Measurements from ENCODE around the gene ADAMTS2. TPM values are rescaled to one million over a fixed set of nuclear protein-coding genes. Genes with fewer than 3 reads are reported as not detected.
A peak's percentile ranks its signal among the peaks of the same experiment; 100 is the strongest.

The ADAMTS2 gene
- total and polyA plus RNA-seq, 4 experiments from 2014 or later, result 0.07 TPM; not detected in 3

DNA sequence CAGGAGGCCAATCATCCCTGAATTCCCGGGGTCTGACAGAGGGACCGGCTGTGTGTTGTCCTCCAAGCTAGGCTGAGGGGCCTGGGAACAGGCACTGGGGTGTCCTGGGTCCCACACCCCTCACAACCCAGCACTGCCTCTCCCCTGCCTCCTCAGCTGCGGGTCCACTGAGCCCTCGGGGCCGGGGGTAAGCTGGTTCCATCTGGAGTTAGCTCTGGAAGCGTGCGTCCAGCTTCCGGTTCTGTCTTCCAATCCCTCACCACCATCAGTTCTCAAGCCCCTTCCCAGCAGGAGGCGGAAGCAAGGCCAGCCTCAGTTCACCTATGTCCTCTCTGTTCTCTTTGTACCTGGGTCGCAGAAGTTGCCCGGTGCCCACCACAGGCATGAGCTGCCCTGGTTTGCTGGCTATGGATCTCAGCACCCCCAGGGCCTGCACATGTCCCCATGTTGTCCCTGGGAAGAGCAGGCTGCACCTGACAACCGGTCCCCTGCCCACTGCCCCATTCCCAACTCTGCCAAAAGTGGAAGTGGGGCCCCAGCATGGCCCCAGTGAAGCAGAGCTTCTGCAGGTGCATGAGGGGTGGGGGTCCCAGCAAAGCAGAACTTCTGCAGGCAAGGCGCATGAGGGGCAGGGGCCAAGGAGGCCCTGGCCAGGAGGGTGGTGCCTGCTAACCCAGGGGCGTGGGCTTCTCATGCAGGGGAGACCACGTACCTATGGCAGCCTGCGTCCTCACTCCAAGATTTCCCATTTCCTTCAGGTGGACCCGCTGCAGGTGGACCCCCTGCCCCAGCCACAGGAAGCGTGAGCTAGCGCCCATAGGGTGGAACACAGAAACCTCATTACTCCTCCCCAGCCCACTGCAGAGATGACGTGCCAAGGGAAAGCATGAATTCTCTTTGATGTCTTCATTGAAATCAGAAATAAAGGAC lies 173.2 kb downstream of the ADAMTS2 start:
- Histone ChIP-seq H3K4me3 (ENCODE audit: low read length in 2 of 2) (no peak overlapping the region), H3K36me3 (ENCODE audit: insufficient read depth, low read length) (no peaks in the 10 kb centered on the region), H3K9me3 (ENCODE audit: control insufficient read depth in 1 of 2, low read length in 2 of 2) (no peaks in the 10 kb centered on the region), H3K27ac (ENCODE audit: low read depth, low read length) (no peak overlapping the region), H3K4me1 (ENCODE audit: insufficient read depth, low read length) (peaks cover 4% of the 10 kb centered on the region), H3K27me3 (ENCODE audit: insufficient read depth, low read length) (no peaks in the 10 kb centered on the region)
- H3K36me3 Mint-ChIP-seq, result no peaks in the 10 kb centered on the region
- H3K4me1 Mint-ChIP-seq, result peaks cover 0 to 8% (median 1%) of the 10 kb centered on the region in 4 donors
- ChIA-PET CTCF (ENCODE audit: partially characterized antibody) (no interaction called here), POLR2A (ENCODE audit: partially characterized antibody) (no interaction called here)
- peaks cover 9 to 13% of the 10 kb centered on the region in 2 donors for H3K27me3 Mint-ChIP-seq
- H3K27ac Mint-ChIP-seq, result no peak overlapping the region
- H3K4me3 Mint-ChIP-seq, result no peak overlapping the region
- peaks cover 0 to 7% (median 2%) of the 10 kb centered on the region in 8 donors for H3K9me3 Mint-ChIP-seq
- intact Hi-C loops (cut with micrococcal nuclease), result no loop called here
- DNase-seq, result no peak

DNA sequence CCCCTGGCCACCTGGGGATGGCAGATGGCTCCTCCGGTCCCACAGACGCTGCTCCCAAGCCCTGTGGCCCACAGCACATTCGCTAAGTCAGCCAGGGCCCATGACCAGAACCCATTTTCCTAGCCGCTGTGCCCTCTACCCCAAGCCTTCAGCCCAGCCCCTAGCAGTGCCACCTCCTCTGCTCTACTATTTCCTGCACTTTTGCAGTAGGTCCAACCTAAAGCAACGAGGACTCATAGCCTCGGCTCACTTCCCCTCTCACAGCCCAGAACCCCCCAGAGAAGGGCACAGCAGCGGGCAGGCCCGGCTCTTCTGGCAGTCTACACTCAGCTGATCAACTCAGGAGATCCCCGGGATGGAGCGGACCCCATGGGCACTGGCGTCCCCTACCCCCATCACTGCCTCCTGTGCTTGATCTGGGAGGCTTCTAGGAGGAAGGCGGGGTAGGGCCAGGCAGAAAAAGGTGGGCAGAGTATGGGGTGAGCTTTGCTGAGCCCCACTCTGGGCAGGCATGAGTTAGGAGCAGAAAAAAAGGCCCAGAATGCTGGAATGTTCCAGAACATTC lies 173.9 kb downstream of the ADAMTS2 start:
- no peaks in the 10 kb centered on the region for H3K27me3 ChIP-seq (ENCODE audit: insufficient read depth, low read length)
- H3K36me3 ChIP-seq (ENCODE audit: insufficient read depth, low read length), result no peaks in the 10 kb centered on the region
- CTCF ChIA-PET (ENCODE audit: partially characterized antibody), result no interaction called here
- H3K36me3 Mint-ChIP-seq, result no peaks in the 10 kb centered on the region
- POLR2A ChIA-PET (ENCODE audit: partially characterized antibody), result no interaction called here
- DNase-seq, result no peak
- peaks cover 0 to 8% (median 1%) of the 10 kb centered on the region in 4 donors for H3K4me1 Mint-ChIP-seq
- no peak overlapping the region for H3K27ac ChIP-seq (ENCODE audit: low read depth, low read length)
- peaks cover 4 to 12% of the 10 kb centered on the region in 2 donors for H3K27me3 Mint-ChIP-seq
- no peak overlapping the region for H3K4me3 ChIP-seq (ENCODE audit: low read length in 2 of 2)
- peaks cover 4% of the 10 kb centered on the region for H3K4me1 ChIP-seq (ENCODE audit: insufficient read depth, low read length)
- no peaks in the 10 kb centered on the region for H3K9me3 ChIP-seq (ENCODE audit: control insufficient read depth in 1 of 2, low read length in 2 of 2)
- no peak overlapping the region for H3K27ac Mint-ChIP-seq
- H3K4me3 Mint-ChIP-seq, result no peak overlapping the region
- intact Hi-C loops (cut with micrococcal nuclease), result no loop called here
- peaks cover 0 to 7% (median 2%) of the 10 kb centered on the region in 8 donors for H3K9me3 Mint-ChIP-seq

DNA sequence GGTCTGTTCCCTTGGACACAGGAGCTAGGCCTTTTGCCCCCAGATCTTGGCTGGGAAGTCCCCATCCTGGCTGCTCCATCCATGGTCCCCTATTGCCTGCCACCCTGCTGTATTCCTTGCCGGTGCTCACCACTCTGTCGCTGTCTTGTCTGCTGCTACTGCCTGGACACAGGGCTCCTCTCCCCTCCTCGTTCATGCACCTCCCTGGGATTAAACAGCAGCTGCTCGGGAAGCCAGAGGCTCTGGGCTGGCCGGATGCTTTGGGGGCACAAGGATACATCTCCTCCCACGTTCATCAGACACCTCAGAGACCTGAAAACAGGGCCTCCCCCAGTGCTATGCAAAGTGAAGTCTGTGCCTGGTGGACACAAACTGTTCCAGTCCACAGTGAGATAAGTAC lies 174.7 kb downstream of the ADAMTS2 start:
- H3K27ac ChIP-seq (ENCODE audit: low read depth, low read length), result no peak overlapping the region
- H3K4me1 Mint-ChIP-seq, result peaks cover 0 to 8% (median 1%) of the 10 kb centered on the region in 4 donors
- no peaks in the 10 kb centered on the region for H3K36me3 ChIP-seq (ENCODE audit: insufficient read depth, low read length)
- no peaks in the 10 kb centered on the region for H3K9me3 ChIP-seq (ENCODE audit: control insufficient read depth in 1 of 2, low read length in 2 of 2)
- H3K27me3 ChIP-seq (ENCODE audit: insufficient read depth, low read length), result no peaks in the 10 kb centered on the region
- no peak overlapping the region for H3K27ac Mint-ChIP-seq
- POLR2A ChIA-PET (ENCODE audit: partially characterized antibody), result no interaction called here
- CTCF ChIA-PET (ENCODE audit: partially characterized antibody), result interaction anchor here (1.8 kb wide), 1 partner anchor 323 kb away, joined by 5 read pairs; no protein-coding TSS in a partner anchor
- peaks cover 4% of the 10 kb centered on the region for H3K4me1 ChIP-seq (ENCODE audit: insufficient read depth, low read length)
- no peak overlapping the region for H3K4me3 ChIP-seq (ENCODE audit: low read length in 2 of 2)
- no peak for DNase-seq
- no peak overlapping the region for H3K4me3 Mint-ChIP-seq
- H3K27me3 Mint-ChIP-seq, result peaks cover 4 to 10% of the 10 kb centered on the region in 2 donors
- H3K9me3 Mint-ChIP-seq, result peaks cover 0 to 7% (median 2%) of the 10 kb centered on the region in 8 donors
- intact Hi-C loops (cut with micrococcal nuclease), result no loop called here
- H3K36me3 Mint-ChIP-seq, result no peaks in the 10 kb centered on the region

DNA sequence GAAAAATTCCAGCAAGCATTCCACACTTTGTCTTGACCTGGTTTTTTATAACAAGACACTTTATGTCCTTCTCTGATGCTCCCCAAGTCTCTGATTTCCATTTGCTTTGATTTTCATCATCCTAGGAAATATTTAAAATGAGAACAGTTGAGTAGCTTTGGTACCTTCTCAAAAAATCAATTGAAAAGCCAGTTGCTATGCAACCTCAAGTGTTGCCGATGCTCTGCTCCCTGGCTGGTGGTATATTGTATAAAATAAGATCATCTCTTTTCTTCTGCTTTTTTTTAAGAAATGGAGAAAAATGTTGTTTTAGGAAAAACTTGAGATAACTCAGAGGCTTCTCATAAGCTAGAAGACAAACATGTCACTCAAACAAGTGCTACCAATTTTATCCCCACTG lies 175.4 kb downstream of the ADAMTS2 start:
- Mint-ChIP-seq H3K4me1 (peaks cover 0 to 8% (median 1%) of the 10 kb centered on the region in 4 donors), H3K4me3 (peak overlapping the region in 1 of 8 donors; percentile 17), H3K27me3 (peaks cover 4 to 10% of the 10 kb centered on the region in 2 donors), H3K9me3 (peaks cover 0 to 7% (median 2%) of the 10 kb centered on the region in 8 donors), H3K27ac (no peak overlapping the region), H3K36me3 (no peaks in the 10 kb centered on the region)
- intact Hi-C loops (cut with micrococcal nuclease), result no loop called here
- H3K36me3 ChIP-seq (ENCODE audit: insufficient read depth, low read length), result no peaks in the 10 kb centered on the region
- H3K4me1 ChIP-seq (ENCODE audit: insufficient read depth, low read length), result peaks cover 4% of the 10 kb centered on the region
- no peak overlapping the region for H3K4me3 ChIP-seq (ENCODE audit: low read length in 2 of 2)
- POLR2A ChIA-PET (ENCODE audit: partially characterized antibody), result no interaction called here
- H3K9me3 ChIP-seq (ENCODE audit: control insufficient read depth in 1 of 2, low read length in 2 of 2), result no peaks in the 10 kb centered on the region
- H3K27me3 ChIP-seq (ENCODE audit: insufficient read depth, low read length), result no peaks in the 10 kb centered on the region
- no peak for DNase-seq
- no peak overlapping the region for H3K27ac ChIP-seq (ENCODE audit: low read depth, low read length)
- CTCF ChIA-PET (ENCODE audit: partially characterized antibody), result interaction anchor here (1.8 kb wide), 1 partner anchor 324 kb away, joined by 5 read pairs; no protein-coding TSS in a partner anchor

- H3K9me3 ChIP-seq (ENCODE audit: control insufficient read depth in 1 of 2, low read length in 2 of 2), result no peaks in the 10 kb centered on the region
- no peak for DNase-seq
- no peak overlapping the region for H3K27ac ChIP-seq (ENCODE audit: low read depth, low read length)
- CTCF ChIA-PET (ENCODE audit: partially characterized antibody), result interaction anchor here (1.8 to 3.2 kb wide), 2 partner anchors 325 kb away, joined by 5 to 12 read pairs; no protein-coding TSS in a partner anchor
- peaks cover 4% of the 10 kb centered on the region for H3K4me1 ChIP-seq (ENCODE audit: insufficient read depth, low read length)
- peaks cover 8 to 10% of the 10 kb centered on the region in 2 donors for H3K27me3 Mint-ChIP-seq
- peaks cover 0 to 8% (median 1%) of the 10 kb centered on the region in 4 donors for H3K4me1 Mint-ChIP-seq
- H3K27ac Mint-ChIP-seq, result peak overlapping the region in 1 of 7 donors; percentile 47
- no peak overlapping the region for H3K4me3 ChIP-seq (ENCODE audit: low read length in 2 of 2)
- peaks cover 0 to 7% (median 2%) of the 10 kb centered on the region in 8 donors for H3K9me3 Mint-ChIP-seq
- no peaks in the 10 kb centered on the region for H3K36me3 Mint-ChIP-seq
- H3K36me3 ChIP-seq (ENCODE audit: insufficient read depth, low read length), result no peaks in the 10 kb centered on the region
- H3K4me3 Mint-ChIP-seq, result no peak overlapping the region
- intact Hi-C loops (cut with micrococcal nuclease), result no loop called here
- POLR2A ChIA-PET (ENCODE audit: partially characterized antibody), result no interaction called here
- no peaks in the 10 kb centered on the region for H3K27me3 ChIP-seq (ENCODE audit: insufficient read depth, low read length)
Measured at GRCh38 chr5:179168664-179169063, 176.6 kb downstream of the ADAMTS2 start.

- Histone ChIP-seq H3K27me3 (ENCODE audit: insufficient read depth, low read length) (no peaks in the 10 kb centered on the region), H3K9me3 (ENCODE audit: control insufficient read depth in 1 of 2, low read length in 2 of 2) (no peaks in the 10 kb centered on the region), H3K27ac (ENCODE audit: low read depth, low read length) (no peak overlapping the region), H3K36me3 (ENCODE audit: insufficient read depth, low read length) (no peaks in the 10 kb centered on the region), H3K4me3 (ENCODE audit: low read length in 2 of 2) (no peak overlapping the region), H3K4me1 (ENCODE audit: insufficient read depth, low read length) (peaks cover 4% of the 10 kb centered on the region)
- H3K27me3 Mint-ChIP-seq, result peaks cover 8 to 10% of the 10 kb centered on the region in 2 donors
- peaks cover 0 to 8% (median 2%) of the 10 kb centered on the region in 8 donors for H3K9me3 Mint-ChIP-seq
- DNase-seq, result no peak
- H3K4me3 Mint-ChIP-seq, result peak overlapping the region in 6 of 8 donors; percentile 12 to 72 (median 34)
- H3K27ac Mint-ChIP-seq, result no peak overlapping the region
- H3K4me1 Mint-ChIP-seq, result peaks cover 0 to 8% (median 1%) of the 10 kb centered on the region in 4 donors
- ChIA-PET CTCF (ENCODE audit: partially characterized antibody) (interaction anchor here (0.8 to 3.2 kb wide), 4 partner anchors 24 to 326 kb away, joined by 3 to 12 read pairs (median 4); partner anchors contain the start of gene ZNF354C), POLR2A (ENCODE audit: partially characterized antibody) (no interaction called here)
- no peaks in the 10 kb centered on the region for H3K36me3 Mint-ChIP-seq
- intact Hi-C loops (cut with micrococcal nuclease), result no loop called here
Measured at GRCh38 chr5:179167871-179168451, 177.3 kb downstream of the ADAMTS2 start.

Data from CD4-positive, alpha-beta memory T cell (primary cell).